Kidney capillary endothelial cell (primary cell): ENCODE results near the gene CALHM1.
A peak's percentile ranks its signal among the peaks of the same experiment; 100 is the strongest.
"Not testable (repeated sequence)": the region's sequence is repeated elsewhere in the genome, so short reads cannot be mapped to it uniquely, and the experiment has no call there.

ENCODE experiments used
- DNase-seq: peaks from one replicate; pipeline ENCODE4 v3.0.0-alpha.2; 2018; ENCODE audit warnings: low spot score

Gene CALHM1

DNA sequence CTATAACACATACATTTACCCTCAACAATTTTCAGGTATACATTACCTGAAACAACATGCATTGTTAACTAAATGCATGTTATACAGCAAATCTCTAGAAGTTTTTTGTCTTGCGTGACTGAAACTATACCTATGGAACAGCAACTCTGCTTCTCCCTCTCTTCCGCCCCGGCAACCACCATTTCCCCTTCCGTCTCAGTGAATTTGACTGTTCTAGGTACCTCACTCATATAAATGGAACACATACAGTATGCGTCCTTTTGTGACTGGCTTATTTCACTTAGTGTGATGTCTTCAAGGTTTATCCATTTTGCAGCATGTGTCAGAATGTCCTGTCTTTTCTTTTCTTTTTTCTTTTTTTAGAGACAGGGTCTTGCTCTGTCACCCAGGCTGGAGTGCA is 29.1 kb downstream of the CALHM1 start:
- DNase-seq, result no peak

DNA sequence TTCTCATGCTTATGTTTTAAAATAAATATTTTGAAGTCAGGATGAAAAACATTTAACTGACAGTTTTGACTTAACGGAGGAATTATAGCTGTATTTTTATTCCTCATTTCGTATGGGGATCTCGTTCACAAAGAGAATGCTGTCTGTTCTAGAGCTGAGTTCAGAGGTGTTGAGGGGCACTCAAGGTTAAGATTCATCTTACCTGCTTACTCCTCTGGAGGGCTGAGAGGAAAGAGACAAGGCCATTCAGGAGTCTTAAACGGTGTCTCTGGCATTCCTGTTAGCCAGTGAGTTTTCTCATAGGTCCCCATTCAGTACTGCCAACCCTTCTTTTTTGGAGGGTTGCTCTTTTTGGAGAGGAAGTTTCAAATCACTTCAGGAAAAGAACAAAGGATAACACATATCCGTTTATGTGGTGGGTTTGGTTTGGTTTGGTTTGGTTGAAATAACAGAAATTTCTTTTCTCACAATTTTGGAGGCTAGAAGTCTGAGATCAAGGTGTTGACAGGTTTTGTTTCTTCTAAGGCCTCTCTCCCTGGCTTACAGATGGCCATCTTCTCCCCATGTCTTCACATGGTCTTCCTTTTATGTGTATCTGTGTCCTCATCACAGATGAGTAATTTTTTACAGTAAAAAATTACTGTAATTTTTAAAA is 29.6 kb downstream of the CALHM1 start:
- no peak for DNase-seq

GRCh38 chr10:103427866-103428265 is 30.8 kb downstream of the CALHM1 start:
- DNase-seq, result no peak

GRCh38 chr10:103423748-103424147 is 35.0 kb downstream of the CALHM1 start:
- DNase-seq, result no peak

GRCh38 chr10:103419101-103419500 is 39.6 kb downstream of the CALHM1 start:
- DNase-seq, result no peak

DNA sequence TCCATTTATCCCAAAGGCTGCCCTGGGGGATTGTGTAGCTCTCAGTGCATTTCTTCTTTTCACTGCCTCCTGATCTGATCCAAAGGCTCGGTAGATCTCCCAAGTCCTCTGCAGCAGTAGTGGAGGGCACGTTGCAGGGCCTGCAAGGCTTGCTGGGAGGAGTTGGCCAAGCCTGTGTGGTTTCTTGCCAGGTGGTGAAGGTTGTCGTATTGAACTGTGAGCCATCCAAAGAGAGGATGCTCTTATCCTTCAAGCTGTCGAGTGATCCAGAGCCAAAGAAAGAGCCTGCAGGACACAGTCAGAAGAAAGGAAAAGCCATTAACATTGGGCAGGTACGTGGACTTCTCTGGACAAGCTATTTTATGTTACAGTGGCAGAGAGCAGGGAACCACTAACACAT is 41.1 kb downstream of the CALHM1 start:
- no peak for DNase-seq

GRCh38 chr10:103417148-103417469 is 41.6 kb downstream of the CALHM1 start:
- DNase-seq, result not testable (repeated sequence)

DNA sequence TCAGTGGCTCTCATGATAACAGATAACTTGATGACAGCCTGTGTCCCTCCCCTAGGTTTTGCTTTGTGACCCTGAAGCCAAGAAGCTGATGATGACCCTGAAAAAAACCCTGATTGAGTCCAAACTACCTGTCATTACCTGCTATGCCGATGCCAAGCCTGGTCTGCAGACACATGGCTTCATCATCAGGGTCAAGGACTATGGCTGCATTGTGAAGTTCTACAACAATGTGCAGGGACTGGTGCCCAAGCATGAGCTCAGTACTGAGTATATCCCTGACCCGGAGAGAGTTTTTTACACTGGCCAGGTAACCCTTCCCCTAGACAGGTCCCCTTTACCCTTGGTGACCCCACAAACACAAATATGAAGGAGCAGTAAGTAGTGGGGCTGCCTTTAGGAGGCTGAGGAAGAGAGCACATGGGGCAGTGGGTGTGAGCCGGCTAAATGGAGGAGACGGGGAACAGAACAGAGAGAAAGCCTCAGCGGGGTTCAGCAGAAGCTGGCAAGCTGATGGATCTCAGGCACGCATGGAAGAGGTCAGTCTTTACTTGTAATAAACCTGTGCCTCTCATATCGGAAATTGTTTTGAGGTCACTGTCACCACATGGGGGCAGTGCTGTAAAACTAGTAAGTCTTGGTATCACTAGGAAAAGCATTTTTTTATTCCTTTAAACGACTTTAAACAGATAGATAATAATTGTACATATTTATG is 42.1 kb downstream of the CALHM1 start:
- DNase-seq, result peak; percentile 36

DNA sequence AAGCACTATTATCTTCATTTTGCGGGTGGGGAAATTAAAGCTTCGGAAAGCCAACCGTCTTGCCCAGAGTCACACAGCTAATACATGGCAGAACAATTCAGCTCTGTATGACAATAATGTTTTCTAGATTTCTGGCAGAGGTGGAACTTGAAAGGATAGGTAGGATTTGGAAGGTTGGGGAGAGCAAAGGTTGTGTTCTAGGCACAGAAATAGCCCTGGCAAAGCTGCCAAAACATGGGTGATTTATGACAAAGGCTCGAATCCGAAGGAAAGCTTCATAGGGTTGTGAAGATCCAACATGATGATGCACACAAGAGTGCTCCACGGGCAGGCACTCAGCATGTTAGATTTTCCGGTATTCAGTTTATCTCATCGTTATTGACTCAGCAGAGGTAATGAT is 43.1 kb downstream of the CALHM1 start:
- DNase-seq, result no peak

DNA sequence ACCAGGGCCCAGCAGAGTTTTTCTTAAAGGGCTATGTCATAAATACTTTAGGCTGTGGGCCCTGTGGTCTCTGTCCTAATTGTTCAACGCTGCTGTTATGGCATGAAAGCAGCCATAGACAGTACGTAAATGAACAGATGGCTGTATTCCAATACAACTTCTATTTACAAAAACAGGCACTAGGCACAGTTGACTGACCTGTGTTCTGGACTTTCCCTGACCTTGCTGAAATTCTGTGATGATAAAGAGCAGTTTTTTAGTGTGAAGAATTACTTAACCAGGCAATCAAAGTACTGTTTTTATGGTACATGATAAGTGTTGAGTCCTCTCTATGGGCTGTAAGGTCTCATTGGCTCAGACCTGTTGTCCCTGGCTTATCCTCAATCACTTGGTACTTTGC is 45.1 kb downstream of the CALHM1 start:
- no peak for DNase-seq
